GM13977 (cell line): ENCODE results near the gene RRP15.

ENCODE experiments used
- DNase-seq: peaks from one replicate; pipeline ENCODE4 v3.0.0; 2012; ENCODE audit warnings: low spot score
- CTCF ChIP-seq: IDR thresholded peaks from 2 replicates; pipeline ENCODE4 v1.5.1; 2012; ENCODE audit warnings: mild to moderate bottlenecking, control low read depth; ENCODE audit not compliant: insufficient read depth; ENCODE audit errors: extremely low read depth, missing control alignments
- in situ Hi-C: fragments of 300-500 bp; cut with MboI; formaldehyde crosslinking; loops from one replicate; pipeline ENCODE4 v1.12.0; 2022; ENCODE audit warnings: low sequenced_read_pairs, low pct_unique_long_range_greater_than_20kb, mixed read lengths, inconsistent platforms; ENCODE audit not compliant: unreplicated experiment

RRP15 gene

GRCh38 chr1:218301217-218301616 lies 16.1 kb downstream of the RRP15 start:
- TF ChIP-seq CTCF, result no peak
- DNase-seq, result no peak
- in situ Hi-C loops, result no loop called here

- in situ Hi-C loops, result no loop called here
- no peak for DNase-seq
- no peak for TF ChIP-seq CTCF
Observed at GRCh38 chr1:218302155-218302554, 17.1 kb downstream of the RRP15 start.

GRCh38 chr1:218303176-218303879 lies 18.2 kb downstream of the RRP15 start:
- in situ Hi-C loops, result no loop called here
- DNase-seq, result no peak
- no peak for TF ChIP-seq CTCF

- no peak for DNase-seq
- TF ChIP-seq CTCF, result no peak
- in situ Hi-C loops, result no loop called here
Observed at GRCh38 chr1:218304281-218305039, 19.4 kb downstream of the RRP15 start.

- no peak for TF ChIP-seq CTCF
- in situ Hi-C loops, result no loop called here
- DNase-seq, result no peak
Observed at GRCh38 chr1:218305472-218306064, 20.5 kb downstream of the RRP15 start.

GRCh38 chr1:218312509-218312908 lies 27.4 kb downstream of the RRP15 start:
- in situ Hi-C loops, result no loop called here
- DNase-seq, result no peak
- no peak for TF ChIP-seq CTCF
